Left ventricle myocardium superior (tissue), 1 donor: ENCODE measurements around the gene FAM171A1. TPM values are rescaled to one million over a fixed set of nuclear protein-coding genes. Genes with fewer than 3 reads are reported as not detected.
"Not testable (repeated sequence)": the region's sequence is repeated elsewhere in the genome, so short reads cannot be mapped to it uniquely, and the experiment has no call there.

ENCODE experiments used
- ATAC-seq: fragments of 200-7000 bp; cut with Tn5 transposase; one replicate; pipeline ENCODE4 v1.9.1; 2020; ENCODE audit warnings: mild to moderate bottlenecking, moderate library complexity
- DNase-seq: peaks from one replicate; pipeline ENCODE4 v3.0.0-alpha.2; 2020
- intact Hi-C: fragments of 100-400 bp; cut with micrococcal nuclease; formaldehyde crosslinking; loops from one replicate; pipeline ENCODE4 v1.11.0; 2022
- total RNA-seq: library from RNA; stranded (reverse); fragmentation: NEBNext Ultra II Directional; extraction: Animal tissue kit (Norgen Biotek cat#: 25700); gene quantifications from one replicate; pipeline ENCODE4 v1.2.1, GENCODE V29; 2021
- donor health status: DM: no; HTN: yes; CAD: no; lungs with severe emphysema.

Gene FAM171A1
- total RNA-seq, 1 donor from 2014 or later = 11.6 TPM

GRCh38 chr10:15348579-15348978 is 22.5 kb downstream of the FAM171A1 start:
- peak; percentile 50 for DNase-seq
- intact Hi-C loops = no loop called here
- ATAC-seq = peak; percentile 49

- no peak for ATAC-seq
- intact Hi-C loops = no loop called here
- no peak for DNase-seq
Measured at GRCh38 chr10:15347150-15347549, 23.9 kb downstream of the FAM171A1 start.

- peak; percentile 83 for ATAC-seq
- intact Hi-C loops = no loop called here
- peak; percentile 55 for DNase-seq
Measured at GRCh38 chr10:15346440-15347141, 24.5 kb downstream of the FAM171A1 start.

GRCh38 chr10:15345450-15345849 is 25.6 kb downstream of the FAM171A1 start:
- no peak for DNase-seq
- no peak for ATAC-seq
- intact Hi-C loops = no loop called here

GRCh38 chr10:15344876-15345285 is 26.2 kb downstream of the FAM171A1 start:
- intact Hi-C loops = no loop called here
- DNase-seq (no peak), ATAC-seq (peak; percentile 74)

GRCh38 chr10:15344256-15344875 is 26.7 kb downstream of the FAM171A1 start:
- intact Hi-C loops = no loop called here
- no peak for DNase-seq
- ATAC-seq = no peak

- intact Hi-C loops = no loop called here
- DNase-seq (no peak), ATAC-seq (no peak)
Measured at GRCh38 chr10:15342970-15343369, 28.1 kb downstream of the FAM171A1 start.

- DNase-seq (no peak), ATAC-seq (no peak)
- intact Hi-C loops = no loop called here
Measured at GRCh38 chr10:15341502-15342128, 29.5 kb downstream of the FAM171A1 start.

GRCh38 chr10:15339892-15340291 is 31.2 kb downstream of the FAM171A1 start:
- ATAC-seq = no peak
- no peak for DNase-seq
- intact Hi-C loops = no loop called here

- ATAC-seq, DNase-seq, intact Hi-C loops: not testable (repeated sequence)
Measured at GRCh38 chr10:15337441-15337923, 33.6 kb downstream of the FAM171A1 start.

GRCh38 chr10:15336211-15336610 is 34.9 kb downstream of the FAM171A1 start:
- intact Hi-C loops = no loop called here
- no peak for DNase-seq
- no peak for ATAC-seq

GRCh38 chr10:15335508-15335907 is 35.6 kb downstream of the FAM171A1 start:
- DNase-seq = no peak
- intact Hi-C loops = no loop called here
- peak; percentile 71 for ATAC-seq

- no peak for DNase-seq
- no peak for ATAC-seq
- intact Hi-C loops = no loop called here
Measured at GRCh38 chr10:15334650-15335323, 36.3 kb downstream of the FAM171A1 start.

- ATAC-seq = no peak
- DNase-seq = no peak
- intact Hi-C loops = no loop called here
Measured at GRCh38 chr10:15333909-15334649, 37.0 kb downstream of the FAM171A1 start.

GRCh38 chr10:15333181-15333580 is 37.9 kb downstream of the FAM171A1 start:
- DNase-seq, intact Hi-C loops, ATAC-seq: not testable (repeated sequence)

- intact Hi-C loops = no loop called here
- DNase-seq (no peak), ATAC-seq (no peak)
Measured at GRCh38 chr10:15331461-15331860, 39.6 kb downstream of the FAM171A1 start.

- ATAC-seq = no peak
- intact Hi-C loops = no loop called here
- no peak for DNase-seq
Measured at GRCh38 chr10:15329437-15329836, 41.7 kb downstream of the FAM171A1 start.

- no peak for ATAC-seq
- DNase-seq = no peak
- intact Hi-C loops = no loop called here
Measured at GRCh38 chr10:15325944-15326284, 45.2 kb downstream of the FAM171A1 start.

- intact Hi-C loops = no loop called here
- peak; percentile 46 for ATAC-seq
- DNase-seq = peak; percentile 43
Measured at GRCh38 chr10:15325243-15325943, 45.7 kb downstream of the FAM171A1 start.
